GM10266 (cell line): ENCODE measurements around the gene MFRP.

Experiments
- DNase-seq: peaks from one replicate; pipeline ENCODE4 v3.0.0; 2012; ENCODE audit errors: extremely low spot score
- CTCF ChIP-seq: IDR thresholded peaks from 2 replicates; pipeline ENCODE4 v1.5.1; 2012; ENCODE audit warnings: mild to moderate bottlenecking, low read depth; ENCODE audit not compliant: control insufficient read depth, insufficient read depth; ENCODE audit errors: missing control alignments

MFRP gene

GRCh38 chr11:119367661-119368120, 21.2 kb upstream of the MFRP start:
- no peak for DNase-seq
- TF ChIP-seq CTCF: no peak

GRCh38 chr11:119366690-119367620, 20.4 kb upstream of the MFRP start:
- TF ChIP-seq CTCF: no peak
- no peak for DNase-seq

- DNase-seq: no peak
- no peak for TF ChIP-seq CTCF
Measured at GRCh38 chr11:119365071-119365591, 18.6 kb upstream of the MFRP start.

GRCh38 chr11:119363851-119364590, 17.5 kb upstream of the MFRP start:
- DNase-seq: peak; percentile 86
- no peak for TF ChIP-seq CTCF

- no peak for DNase-seq
- TF ChIP-seq CTCF: no peak
Measured at GRCh38 chr11:119363081-119363850, 16.8 kb upstream of the MFRP start.

- TF ChIP-seq CTCF: no peak
- no peak for DNase-seq
Measured at GRCh38 chr11:119362741-119363080, 16.2 kb upstream of the MFRP start.
